ENCODE measurements around the gene HTR4. TPM values are rescaled to one million over a fixed set of nuclear protein-coding genes. Genes with fewer than 3 reads are reported as not detected.

The HTR4 gene
- total RNA-seq, 4 donors from 2014 or later = 0.76 TPM; not detected in 3

DNA sequence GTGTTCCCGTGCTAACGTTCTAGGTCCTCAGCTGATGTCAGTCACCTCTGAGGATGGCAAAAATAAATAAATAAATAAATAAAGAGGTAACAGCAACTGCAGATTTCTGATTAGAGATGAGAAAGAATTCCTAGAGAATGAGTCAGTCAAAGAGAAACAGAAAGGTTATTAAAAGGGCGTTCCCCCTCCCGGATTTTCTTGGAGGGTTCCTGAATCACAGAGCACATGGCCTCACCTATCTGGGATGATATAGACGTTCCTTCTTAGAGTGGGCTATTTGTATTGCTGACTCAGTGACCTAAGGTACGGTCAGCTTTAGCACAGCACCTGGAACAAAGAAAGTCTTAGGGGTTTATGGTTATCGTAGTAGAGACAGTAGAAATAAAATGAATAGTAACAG, 30.6 kb downstream of the HTR4 start:
- H3K27ac ChIP-seq = no peak overlapping the region
- TF ChIP-seq, protein P1, sequence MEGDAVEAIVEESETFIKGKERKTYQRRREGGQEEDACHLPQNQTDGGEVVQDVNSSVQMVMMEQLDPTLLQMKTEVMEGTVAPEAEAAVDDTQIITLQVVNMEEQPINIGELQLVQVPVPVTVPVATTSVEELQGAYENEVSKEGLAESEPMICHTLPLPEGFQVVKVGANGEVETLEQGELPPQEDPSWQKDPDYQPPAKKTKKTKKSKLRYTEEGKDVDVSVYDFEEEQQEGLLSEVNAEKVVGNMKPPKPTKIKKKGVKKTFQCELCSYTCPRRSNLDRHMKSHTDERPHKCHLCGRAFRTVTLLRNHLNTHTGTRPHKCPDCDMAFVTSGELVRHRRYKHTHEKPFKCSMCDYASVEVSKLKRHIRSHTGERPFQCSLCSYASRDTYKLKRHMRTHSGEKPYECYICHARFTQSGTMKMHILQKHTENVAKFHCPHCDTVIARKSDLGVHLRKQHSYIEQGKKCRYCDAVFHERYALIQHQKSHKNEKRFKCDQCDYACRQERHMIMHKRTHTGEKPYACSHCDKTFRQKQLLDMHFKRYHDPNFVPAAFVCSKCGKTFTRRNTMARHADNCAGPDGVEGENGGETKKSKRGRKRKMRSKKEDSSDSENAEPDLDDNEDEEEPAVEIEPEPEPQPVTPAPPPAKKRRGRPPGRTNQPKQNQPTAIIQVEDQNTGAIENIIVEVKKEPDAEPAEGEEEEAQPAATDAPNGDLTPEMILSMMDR (IDR thresholded peaks at IDR 0.05) = no peak
- TF ChIP-seq POLR2A (IDR thresholded peaks at IDR 0.05) = no peak
- no peaks in the 10 kb centered on the region for H3K36me3 ChIP-seq
- no peaks in the 10 kb centered on the region for H3K27me3 ChIP-seq
- 44 to 51% methylated on average over 7 of the region's 7 CpGs for WGBS, 2 donors
- no peaks in the 10 kb centered on the region for H3K9me3 ChIP-seq
- H3K4me1 ChIP-seq = no peaks in the 10 kb centered on the region
- no peak for DNase-seq
- H3K4me3 ChIP-seq = no peak overlapping the region
- intact Hi-C loops (cut with DNase I) = no loop called here

DNA sequence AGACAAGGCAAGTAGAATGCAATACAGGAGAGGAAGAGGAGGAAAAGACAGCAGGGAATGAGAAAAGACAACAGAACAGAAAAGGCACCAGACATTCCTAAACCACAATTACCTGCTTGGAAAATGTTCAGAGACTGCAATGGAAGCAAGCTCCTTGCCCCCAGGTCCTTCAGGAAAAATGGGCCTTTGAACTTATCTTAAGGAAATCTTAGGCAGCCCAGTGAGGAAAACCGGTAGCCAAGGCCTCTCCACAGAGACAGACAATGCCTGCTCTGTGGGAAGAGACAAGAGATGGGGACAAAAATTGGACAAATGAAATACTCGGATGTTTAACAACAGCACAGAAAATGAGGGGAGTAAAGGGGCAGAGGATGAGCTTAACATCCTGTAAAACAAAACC, 31.2 kb downstream of the HTR4 start:
- 60 to 76% methylated on average over 2 of the region's 2 CpGs for WGBS, 2 donors
- H3K4me3 ChIP-seq = no peak overlapping the region

DNA sequence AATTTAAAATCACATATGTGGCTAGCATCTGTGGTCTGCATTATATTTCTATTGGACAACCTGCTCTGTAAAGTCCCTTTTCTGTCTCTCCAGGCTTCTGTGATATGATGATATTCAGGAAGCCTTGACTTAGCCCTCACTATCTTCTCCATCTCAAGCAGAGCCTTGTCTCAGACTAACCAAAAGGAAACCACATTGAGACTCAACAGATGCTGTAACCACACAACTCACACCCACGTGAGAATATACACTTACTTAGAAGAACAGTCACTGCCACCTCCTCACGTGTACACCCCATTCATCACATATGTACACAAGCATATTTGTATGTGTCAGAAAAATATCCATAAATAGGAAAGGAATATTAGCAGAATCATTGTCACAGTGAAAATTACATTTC, 33.6 kb downstream of the HTR4 start:
- no peak overlapping the region for H3K4me3 ChIP-seq
- no peak overlapping the region for H3K27ac ChIP-seq
- intact Hi-C loops (cut with DNase I) = no loop called here
- H3K36me3 ChIP-seq = no peaks in the 10 kb centered on the region
- no peaks in the 10 kb centered on the region for H3K9me3 ChIP-seq
- WGBS, 2 donors = 18 to 19% methylated on average over 2 of the region's 2 CpGs
- H3K4me1 ChIP-seq = no peaks in the 10 kb centered on the region
- TF ChIP-seq, protein P1 (IDR thresholded peaks at IDR 0.05) = no peak
- TF ChIP-seq POLR2A (IDR thresholded peaks at IDR 0.05) = no peak
- no peak for DNase-seq
- H3K27me3 ChIP-seq = no peaks in the 10 kb centered on the region

More for the DNA sequence above, 31.2 kb downstream of the HTR4 start:
- intact Hi-C loops (cut with DNase I) = no loop called here
- TF ChIP-seq POLR2A (IDR thresholded peaks at IDR 0.05) = no peak
- TF ChIP-seq, protein P1 (IDR thresholded peaks at IDR 0.05) = no peak
- H3K27me3 ChIP-seq = no peaks in the 10 kb centered on the region
- no peak for DNase-seq
- no peaks in the 10 kb centered on the region for H3K9me3 ChIP-seq
- no peaks in the 10 kb centered on the region for H3K4me1 ChIP-seq
- no peaks in the 10 kb centered on the region for H3K36me3 ChIP-seq
- no peak overlapping the region for H3K27ac ChIP-seq

DNA sequence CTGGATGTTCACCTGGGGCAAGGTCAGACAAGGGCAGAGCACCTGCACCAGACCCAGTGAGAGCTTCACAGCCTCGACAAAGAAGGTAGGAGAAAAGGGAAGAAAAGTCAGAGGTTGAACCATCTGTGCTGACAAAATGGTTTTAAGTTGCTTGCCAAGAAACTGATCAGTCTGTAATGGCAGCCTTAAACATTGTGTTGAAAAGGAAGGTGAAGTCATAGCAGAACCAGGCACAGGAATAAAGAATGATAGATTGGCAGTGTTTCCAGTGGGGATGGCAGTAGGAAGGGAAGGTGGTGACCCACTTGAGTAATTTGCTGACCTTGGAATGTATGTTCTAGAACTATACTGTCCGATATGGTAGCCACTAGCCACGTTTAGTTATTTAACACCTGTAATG, 34.2 kb downstream of the HTR4 start:
- no peak for DNase-seq
- TF ChIP-seq, protein P1 (IDR thresholded peaks at IDR 0.05) = no peak
- no peak for TF ChIP-seq POLR2A (IDR thresholded peaks at IDR 0.05)
- Histone ChIP-seq H3K27me3 (no peaks in the 10 kb centered on the region), H3K4me3 (no peak overlapping the region), H3K27ac (no peak overlapping the region), H3K9me3 (no peaks in the 10 kb centered on the region), H3K4me1 (no peaks in the 10 kb centered on the region), H3K36me3 (no peaks in the 10 kb centered on the region)
- WGBS, 2 donors = 53 to 62% methylated on average over 3 of the region's 3 CpGs
- intact Hi-C loops (cut with DNase I) = no loop called here

DNA sequence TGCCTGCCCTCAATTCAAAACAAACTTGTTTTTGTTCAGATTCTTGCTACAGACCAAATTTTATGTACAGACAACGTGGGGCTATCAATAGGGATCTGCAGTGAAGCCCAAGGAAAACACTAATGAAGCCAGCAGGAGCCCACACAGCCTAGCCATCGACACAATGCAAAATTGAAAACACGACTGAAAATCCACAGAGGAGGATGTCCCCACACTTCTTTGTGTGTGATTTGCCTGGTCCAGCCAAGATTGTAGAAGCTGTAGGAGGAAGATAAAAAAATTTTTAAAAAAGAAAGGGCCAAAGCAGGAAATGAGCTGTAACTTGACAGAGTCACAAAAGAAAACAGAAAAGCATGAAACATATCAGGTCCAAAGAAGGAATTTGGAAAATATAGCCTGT, 34.8 kb downstream of the HTR4 start:
- H3K4me1 ChIP-seq = no peaks in the 10 kb centered on the region
- no peaks in the 10 kb centered on the region for H3K27me3 ChIP-seq
- no peak for TF ChIP-seq POLR2A (IDR thresholded peaks at IDR 0.05)
- TF ChIP-seq, protein P1 (IDR thresholded peaks at IDR 0.05) = no peak
- H3K9me3 ChIP-seq = no peaks in the 10 kb centered on the region
- 27 to 35% methylated on average over 3 of the region's 3 CpGs for WGBS, 2 donors
- intact Hi-C loops (cut with DNase I) = no loop called here
- H3K27ac ChIP-seq = no peak overlapping the region
- no peaks in the 10 kb centered on the region for H3K36me3 ChIP-seq
- H3K4me3 ChIP-seq = no peak overlapping the region
- DNase-seq = no peak

All from esophagus squamous epithelium (tissue), 5 donors.